Lower leg skin (tissue), 3 donors: ENCODE results near the gene MBD5.

Experiments used
- CTCF ChIP-seq, 3 donors: fragments of 450-650 bp; IDR thresholded peaks; one replicate each; pipeline ENCODE4 v1.5.1; 2016; ENCODE audit warnings: antibody characterized with exemption in 3 of 3, mild to moderate bottlenecking in 3 of 3, moderate library complexity in 2 of 3
- POLR2A ChIP-seq, 2 donors: fragments of 450-650 bp; IDR thresholded peaks; one replicate each; pipeline ENCODE4 v1.6.1; 2016 to 2017; ENCODE audit warnings: antibody characterized with exemption in 2 of 2, mild to moderate bottlenecking in 1 of 2, moderate library complexity in 1 of 2

- TF ChIP-seq POLR2A (IDR thresholded peaks at IDR 0.05) (no peak), CTCF (IDR thresholded peaks at IDR 0.05) (no peak)
Measured at GRCh38 chr2:148553332-148553887, 532.5 kb downstream of the MBD5 start.
